H1 (cell line): ENCODE data around the gene OVOL3. TPM values are rescaled to one million over a fixed set of nuclear protein-coding genes. Genes with fewer than 3 reads are reported as not detected.

ENCODE experiments used
- CTCF ChIA-PET: fragments of 300-600 bp; sonication (Branson Sonifier 250); formaldehyde crosslinking; loops from one replicate; lab custom pipeline; 2021; ENCODE audit not compliant: partially characterized antibody; lab: Charles Lee
- POLR2A ChIA-PET: fragments of 300-600 bp; sonication (Branson Sonifier 250); formaldehyde crosslinking; loops from one replicate; lab custom pipeline; 2021; ENCODE audit warnings: inconsistent platforms; ENCODE audit not compliant: partially characterized antibody; lab: Charles Lee
- DNase-seq, 2 experiments: peaks; one replicate each; pipeline versions ENCODE4 v3.0.0 to v3.0.0-alpha.2; 2010 to 2022; ENCODE audit warnings: low spot score in 2 of 2, low read depth in 1 of 2, mixed read lengths in 1 of 2
- FAIRE-seq: peaks from 2 replicates; lab custom pipeline; 2011; peaks lifted over from hg19 to GRCh38; lab: Jason Lieb, UNC
- H2AFZ ChIP-seq: 2 replicates; pipeline ENCODE4 v1.8.1; 2012; ENCODE audit warnings: low read length, inconsistent platforms
- H2AK5ac ChIP-seq: 2 replicates; pipeline ENCODE4 v1.6.1; 2013; ENCODE audit warnings: low read depth, low read length
- H2BK120ac ChIP-seq: replicated peaks from 2 replicates; pipeline ENCODE3; 2013; ENCODE audit warnings: low read depth, low read length, inconsistent platforms
- H2BK12ac ChIP-seq: 2 replicates; pipeline ENCODE4 v1.6.1; 2013; ENCODE audit warnings: low read depth, low read length
- H2BK15ac ChIP-seq: 2 replicates; pipeline ENCODE4 v1.6.1; 2013; ENCODE audit warnings: low read length
- H2BK20ac ChIP-seq: 2 replicates; pipeline ENCODE4 v1.6.1; 2013; ENCODE audit warnings: low read length
- H2BK5ac ChIP-seq: 2 replicates; pipeline ENCODE4 v1.6.1; 2013; ENCODE audit warnings: low read depth, low read length
- H3K14ac ChIP-seq: 2 replicates; pipeline ENCODE4 v1.6.1; 2013; ENCODE audit warnings: inconsistent platforms; ENCODE audit not compliant: insufficient read length
- H3K18ac ChIP-seq: 2 replicates; pipeline ENCODE4 v1.6.1; 2013; ENCODE audit warnings: low read length; ENCODE audit errors: extremely low read depth
- H3K23ac ChIP-seq: 2 replicates; pipeline ENCODE4 v1.6.1; 2013; ENCODE audit warnings: inconsistent platforms; ENCODE audit not compliant: insufficient read length
- H3K23me2 ChIP-seq: 2 replicates; pipeline ENCODE4 v1.6.1; 2013; ENCODE audit warnings: low read depth, low read length
- H3K27ac ChIP-seq: 2 replicates; pipeline ENCODE4 v1.6.1; 2011; ENCODE audit warnings: low read depth, low read length, inconsistent platforms
- H3K27me3 ChIP-seq, 4 experiments: replicated peaks in 1 of 4; 1 replicate in 1 of 4; 2 replicates in 3 of 4; pipeline versions ENCODE4 v1.6.1 to v1.8.1; 2011 to 2013; ENCODE audit warnings: low read length in 3 of 4, mild to moderate bottlenecking in 3 of 4, inconsistent platforms in 2 of 4, mixed read lengths in 2 of 4, moderate library complexity in 1 of 4; ENCODE audit not compliant: control insufficient read depth in 3 of 4, insufficient read depth in 3 of 4; ENCODE audit errors: extremely low read depth in 1 of 4
- H3K36me3 ChIP-seq, 4 experiments: 2 replicates each; pipeline versions ENCODE4 v1.6.1 to v1.8.1; 2011 to 2013; ENCODE audit warnings: mild to moderate bottlenecking in 4 of 4, low read length in 3 of 4, moderate library complexity in 2 of 4, control low read depth in 1 of 4, inconsistent platforms in 1 of 4; ENCODE audit not compliant: insufficient read depth in 4 of 4, control insufficient read depth in 2 of 4
- H3K4ac ChIP-seq: replicated peaks from 2 replicates; pipeline ENCODE3; 2013; ENCODE audit warnings: low read length, low read depth, mixed read lengths, inconsistent platforms; ENCODE audit not compliant: insufficient read length
- H3K4me1 ChIP-seq, 4 experiments: replicated peaks in 1 of 4; 1 replicate in 1 of 4; 2 replicates in 3 of 4; pipeline versions ENCODE4 v1.6.1 to v1.8.1; 2011 to 2013; ENCODE audit warnings: low read length in 3 of 4, inconsistent platforms in 2 of 4, mixed read lengths in 1 of 4; ENCODE audit not compliant: insufficient read depth in 4 of 4, control insufficient read depth in 3 of 4
- H3K4me2 ChIP-seq, 2 experiments: 2 replicates each; pipeline versions ENCODE4 v1.6.1 to v1.8.1; 2011 to 2013; ENCODE audit warnings: low read depth in 2 of 2, low read length in 2 of 2, control low read depth in 1 of 2, inconsistent platforms in 1 of 2, mild to moderate bottlenecking in 1 of 2; ENCODE audit not compliant: insufficient read depth in 1 of 2
- H3K4me3 ChIP-seq, 4 experiments: fragments of 200-600, 300-600 bp in 1 of 4; sonication (generic), shearing (Covaris generic), sonication (Bioruptor Twin) in 1 of 4; 2 replicates each; pipeline versions ENCODE4 v1.5.1 to v1.8.1; 2011 to 2016; ENCODE audit warnings: low read length in 4 of 4, low read depth in 3 of 4, control low read depth in 2 of 4, inconsistent platforms in 2 of 4, mild to moderate bottlenecking in 2 of 4, mixed read lengths in 1 of 4, moderate library complexity in 1 of 4; ENCODE audit not compliant: insufficient read depth in 2 of 4; ENCODE audit errors: extremely low read depth in 1 of 4
- H3K56ac ChIP-seq: replicated peaks from 2 replicates; pipeline ENCODE3; 2013; ENCODE audit warnings: low read depth, mild to moderate bottlenecking, mixed read lengths, low read length, inconsistent platforms; ENCODE audit not compliant: insufficient read length
- H3K79me1 ChIP-seq: 2 replicates; pipeline ENCODE4 v1.6.1; 2013; ENCODE audit warnings: low read depth, low read length, control low read depth
- H3K79me2 ChIP-seq, 2 experiments: 2 replicates each; pipeline versions ENCODE4 v1.6.1 to v1.8.1; 2012 to 2013; ENCODE audit warnings: low read length in 2 of 2, mild to moderate bottlenecking in 2 of 2, inconsistent platforms in 1 of 2; ENCODE audit not compliant: insufficient read depth in 2 of 2, control insufficient read depth in 1 of 2
- H3K9ac ChIP-seq, 4 experiments: replicated peaks in 1 of 4; 1 replicate in 1 of 4; 2 replicates in 3 of 4; pipeline versions ENCODE4 v1.6.1 to v1.8.1; 2011 to 2013; ENCODE audit warnings: low read depth in 3 of 4, low read length in 3 of 4, control low read depth in 2 of 4, mild to moderate bottlenecking in 2 of 4, moderate library complexity in 2 of 4, inconsistent platforms in 1 of 4; ENCODE audit errors: extremely low read depth in 1 of 4
- H3K9me3 ChIP-seq, 2 experiments: 2 replicates each; pipeline versions ENCODE4 v1.6.1 to v1.8.1; 2012 to 2013; ENCODE audit warnings: mild to moderate bottlenecking in 2 of 2, moderate library complexity in 2 of 2, control low read depth in 1 of 2, inconsistent platforms in 1 of 2, low read depth in 1 of 2, low read length in 1 of 2, mixed read lengths in 1 of 2; ENCODE audit not compliant: insufficient read depth in 2 of 2
- H4K20me1 ChIP-seq, 2 experiments: replicated peaks in 1 of 2; 2 replicates each; pipeline versions ENCODE3 to v1.8.1; 2011 to 2013; ENCODE audit warnings: inconsistent platforms in 2 of 2, low read length in 2 of 2, mild to moderate bottlenecking in 1 of 2; ENCODE audit not compliant: insufficient read depth in 2 of 2, control insufficient read depth in 1 of 2
- H4K5ac ChIP-seq: 2 replicates; pipeline ENCODE4 v1.6.1; 2013; ENCODE audit warnings: low read length, low read depth, mixed read lengths, inconsistent platforms; ENCODE audit not compliant: insufficient read length
- H4K8ac ChIP-seq: 2 replicates; pipeline ENCODE4 v1.8.0; 2013; ENCODE audit warnings: mild to moderate bottlenecking, moderate library complexity, low read length, inconsistent platforms; ENCODE audit not compliant: insufficient read depth; ENCODE audit errors: extremely low read depth
- H4K91ac ChIP-seq: replicated peaks from 2 replicates; pipeline ENCODE3; 2013; ENCODE audit warnings: low read length, mixed read lengths, inconsistent platforms; ENCODE audit not compliant: insufficient read length
- BCL11A ChIP-seq, 2 experiments: IDR thresholded peaks; one replicate each; pipeline ENCODE4 v1.6.1; 2011; ENCODE audit warnings: low read depth in 2 of 2, low read length in 2 of 2, mild to moderate bottlenecking in 2 of 2
- BRCA1 ChIP-seq: IDR thresholded peaks from 2 replicates; pipeline ENCODE4 v1.6.1; 2012; ENCODE audit warnings: low read depth, low read length, improper control_type of control experiment
- KDM4A ChIP-seq: IDR thresholded peaks from one replicate; pipeline ENCODE4 v1.7.1; 2012; ENCODE audit warnings: low read depth, mild to moderate bottlenecking, moderate library complexity, low read length, inconsistent platforms; ENCODE audit not compliant: severe bottlenecking
- MAX ChIP-seq: IDR thresholded peaks from 2 replicates; pipeline ENCODE4 v1.6.1; 2012; ENCODE audit warnings: inconsistent platforms
- POLR2AphosphoS5 ChIP-seq: IDR thresholded peaks from 2 replicates; pipeline ENCODE4 v1.6.1; 2011; ENCODE audit warnings: low read depth, low read length
- YY1 ChIP-seq: IDR thresholded peaks from 2 replicates; pipeline ENCODE4 v1.6.1; 2011; ENCODE audit warnings: low read depth, mild to moderate bottlenecking, low read length
- WGBS, 2 experiments: shearing (Covaris generic) in 1 of 2; methylation state at CpG; one replicate each; pipeline versions ENCODE4 v1.1.6 to v1.1.7; 2013 to 2015; ENCODE audit warnings: low lambda C conversion rate in 2 of 2, mixed read lengths in 2 of 2, inconsistent platforms in 1 of 2, low coverage in 1 of 2, missing lambda C conversion rate in 1 of 2; ENCODE audit not compliant: insufficient replicate concordance in 2 of 2, insufficient coverage in 1 of 2, insufficient read length in 1 of 2; ENCODE audit errors: extremely low coverage in 1 of 2, missing lambda C conversion rate in 1 of 2; 5-methylcytosine and 5-hydroxymethylcytosine counted together
- polyA plus RNA-seq, 7 experiments: library from polyadenylated mRNA; depleted of rRNA in 3 of 7; stranded (reverse) in 5 of 7; unstranded in 2 of 7; fragments of >200 nt in 5 of 7; fragments of 200-250 nt in 2 of 7; gene quantifications; 1 replicate in 5 of 7; 2 replicates in 1 of 7; 4 replicates in 1 of 7; pipeline versions ENCODE4 v1.2.1 to v1.2.3, GENCODE V29; 2011 to 2013; ENCODE audit warnings: missing spikeins in 2 of 7, mixed read lengths in 2 of 7
- total RNA-seq: library from RNA; stranded (reverse); fragmentation: NEBNext Ultra II Directional; extraction: Animal tissue kit (Norgen Biotek cat#: 25700); gene quantifications from 2 replicates; pipeline ENCODE4 v1.2.1, GENCODE V29; 2021

OVOL3 gene
- total and polyA plus RNA-seq, 2 of the 8 experiments (the other 6 are each of a cell fraction or from before 2014, with no cell fraction given): 0.45 TPM; not detected in 1

- Histone ChIP-seq H3K56ac (no peak overlapping the region), H2AK5ac (no peak overlapping the region), H2BK15ac (no peak overlapping the region), H3K27me3 (no peaks in the 10 kb centered on the region), H3K9me3 (no peaks in the 10 kb centered on the region), H3K79me1 (no peaks in the 10 kb centered on the region), H2BK120ac (no peak overlapping the region), H4K20me1 (peaks cover 0 to 3% of the 10 kb centered on the region in 2 experiments), H3K23ac (no peak overlapping the region), H4K5ac (no peak overlapping the region), H3K27ac (no peak overlapping the region), H3K36me3 (peaks cover 21 to 65% (median 49%) of the 10 kb centered on the region in 4 experiments), H3K4ac (no peak overlapping the region), H3K9ac (no peak overlapping the region), H4K91ac (no peak overlapping the region), H3K4me3 (no peak overlapping the region), H2BK12ac (no peak overlapping the region), H3K4me2 (no peak overlapping the region), H3K23me2 (no peaks in the 10 kb centered on the region), H3K79me2 (no peaks in the 10 kb centered on the region), H3K18ac (no peak overlapping the region), H2BK5ac (no peak overlapping the region), H2BK20ac (no peak overlapping the region), H3K4me1 (no peaks in the 10 kb centered on the region), H4K8ac (no peak overlapping the region), H2AFZ (no peak overlapping the region), H3K14ac (no peak overlapping the region)
- no peak for TF ChIP-seq POLR2AphosphoS5
- no peak for TF ChIP-seq KDM4A
- TF ChIP-seq MAX: no peak
- no peak for TF ChIP-seq YY1
- TF ChIP-seq BRCA1: no peak
- TF ChIP-seq BCL11A (IDR thresholded peaks at IDR 0.05; ENCODE audit: low read depth in 2 of 2, low read length in 2 of 2): no peak
- DNase-seq (no peak), FAIRE-seq (no peak)
- CTCF ChIA-PET: interaction anchor here (1.0 to 1.6 kb wide), 2 partner anchors 32 to 34 kb away, joined by 3 read pairs; no protein-coding TSS in a partner anchor
- WGBS, 2 experiments: 92% methylated on average over 17 of the region's 19 CpGs; no CpG with 5 or more reads in 1 of the 2 experiments
- POLR2A ChIA-PET: interaction anchor here (1.5 to 2.8 kb wide), 3 partner anchors 10 to 15 kb away, joined by 3 to 9 read pairs (median 4); partner anchors contain the start of gene OVOL3
Measured at GRCh38 chr19:36099166-36099785, 11.7 kb upstream of the OVOL3 start.
